Left colon (tissue), 2 donors: ENCODE data around the gene MACROD2. TPM values are rescaled to one million over a fixed set of nuclear protein-coding genes. Genes with fewer than 3 reads are reported as not detected.
A peak's percentile ranks its signal among the peaks of the same experiment; 100 is the strongest.
"Not testable (repeated sequence)": the region's sequence is repeated elsewhere in the genome, so short reads cannot be mapped to it uniquely, and the experiment has no call there.

Experiments
- ATAC-seq: fragments of 200-7000 bp; cut with Tn5 transposase; one replicate; pipeline ENCODE4 v1.9.1; 2020; ENCODE audit warnings: mild to moderate bottlenecking, moderate library complexity
- DNase-seq, 2 donors: peaks; one replicate each; pipeline ENCODE4 v3.0.0-alpha.2; 2020
- intact Hi-C, 2 donors: fragments of 100-400 bp; cut with DNase I in 1 of 2; cut with micrococcal nuclease in 1 of 2; formaldehyde crosslinking; loops; one replicate each; pipeline versions ENCODE4 v1.11.2 to v1.14.0; 2022; cut with DNase I, micrococcal nuclease
- total RNA-seq, 2 donors: library from RNA; stranded (reverse); fragmentation: NEBNext Ultra II Directional; extraction: Animal tissue kit (Norgen Biotek cat#: 25700); gene quantifications; one replicate each; pipeline ENCODE4 v1.2.1, GENCODE V29; 2021
- donor health status: DM: no; HTN: no; CAD: no.
- donor health status: DM: yes; HTN: yes; CAD: no.

Gene MACROD2
- total RNA-seq, 2 donors from 2014 or later = 5.2 to 6.6 TPM

DNA sequence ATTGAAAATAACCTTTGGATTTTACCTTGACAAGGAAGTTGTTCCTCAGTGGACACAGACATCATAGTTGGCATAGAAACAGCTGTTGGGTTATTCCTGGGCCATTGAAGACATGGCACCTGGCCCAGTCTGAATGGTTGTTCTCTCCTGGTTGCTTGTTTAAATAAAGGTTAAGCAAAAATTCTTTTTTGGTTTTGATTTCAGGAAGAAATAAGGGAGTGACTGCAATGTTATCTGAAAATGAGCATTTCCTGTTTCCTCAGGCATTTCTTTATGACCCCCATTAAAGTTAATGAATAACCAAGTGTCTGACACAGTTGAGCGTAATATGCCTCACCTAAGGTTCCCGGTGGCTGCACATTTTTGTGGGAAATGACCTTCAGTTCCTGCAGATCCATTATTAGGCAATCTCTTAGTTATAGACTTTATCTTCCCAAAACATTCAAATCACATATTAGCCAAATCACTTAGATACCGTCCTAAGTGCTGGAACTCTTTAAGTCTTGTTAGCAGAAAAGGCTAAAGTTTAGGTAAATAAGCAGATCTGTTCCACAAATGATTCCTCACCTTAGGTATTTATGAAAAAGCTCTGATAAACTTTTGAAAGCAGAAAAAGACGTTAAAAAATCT, 990.8 kb downstream of the MACROD2 start:
- DNase-seq (peak; percentile 82 to 86), ATAC-seq (peak; percentile 95)
- intact Hi-C loops = no loop called here

DNA sequence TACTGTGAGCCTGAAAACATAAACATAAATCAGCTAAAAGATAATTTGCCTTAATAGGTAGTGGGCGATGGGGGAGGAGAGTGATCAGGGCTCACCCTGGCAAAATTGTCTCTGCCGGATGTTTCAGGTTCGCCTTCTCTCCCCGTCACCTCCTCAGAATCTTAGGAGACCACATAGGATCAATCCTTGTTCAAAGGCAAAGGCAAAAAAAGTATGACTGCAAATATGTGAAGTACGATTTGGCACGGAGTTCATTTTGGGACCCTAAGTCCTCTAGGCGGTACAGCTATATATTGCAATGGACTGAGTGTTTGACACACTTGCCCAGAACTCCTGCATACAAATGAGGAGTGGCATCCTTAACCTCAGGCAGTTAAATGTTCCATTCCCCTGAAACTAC, 991.3 kb downstream of the MACROD2 start:
- no peak for DNase-seq
- intact Hi-C loops = no loop called here
- ATAC-seq = peak; percentile 27

DNA sequence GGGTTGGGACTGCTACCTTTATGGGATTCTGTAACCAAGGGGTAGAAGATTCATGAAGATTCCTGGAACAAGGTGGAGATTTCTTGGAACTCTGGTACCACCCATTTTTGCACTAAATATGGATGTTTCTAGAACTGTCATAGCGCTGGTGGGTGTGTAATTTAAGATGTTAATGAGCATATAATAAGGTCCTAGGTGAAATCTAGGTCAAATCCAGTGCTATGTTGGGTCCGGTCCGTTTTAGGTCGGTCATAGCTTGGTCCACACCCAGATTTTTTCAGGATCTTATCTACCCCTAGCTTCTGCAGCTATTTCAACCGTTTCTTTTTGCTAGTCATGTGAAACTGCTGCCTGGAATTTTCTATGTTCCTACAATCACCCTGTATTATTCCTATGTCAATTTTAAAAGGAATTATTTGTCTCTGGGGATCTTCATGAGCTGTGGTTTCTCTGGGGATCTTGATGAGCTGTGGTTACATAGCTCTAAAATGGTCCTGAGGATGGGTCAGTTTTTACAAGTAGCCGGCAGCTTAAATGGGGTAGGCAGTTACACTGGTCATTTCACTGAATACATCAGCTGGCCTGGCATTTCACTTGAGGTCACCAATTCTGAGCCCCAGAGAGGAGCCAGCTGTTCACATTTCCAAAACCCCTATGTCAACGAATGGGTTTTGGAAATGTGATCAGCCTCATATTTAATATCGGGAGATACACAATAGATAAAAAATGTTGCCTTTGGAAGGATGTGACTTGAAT, 994.4 kb downstream of the MACROD2 start:
- ATAC-seq = no peak
- intact Hi-C loops = no loop called here
- DNase-seq = no peak

DNA sequence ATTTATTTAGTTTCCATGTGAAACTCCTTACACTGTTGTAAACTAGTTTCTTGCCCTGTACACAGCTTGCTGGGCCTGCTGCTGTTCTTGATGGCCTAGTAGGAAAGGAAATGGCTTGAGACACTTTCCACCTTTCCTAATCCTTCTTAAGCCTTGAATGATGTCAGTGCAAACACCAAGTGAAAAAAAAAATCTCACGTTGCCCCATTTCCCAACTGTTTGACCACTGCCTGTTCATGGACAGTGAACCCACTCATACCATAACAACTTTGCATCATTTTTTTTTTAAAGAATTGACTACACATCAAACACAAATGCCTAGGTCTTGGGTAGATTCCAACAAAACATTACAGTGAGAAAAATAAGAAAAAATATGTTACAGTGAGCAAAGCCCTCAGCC, 995.7 kb downstream of the MACROD2 start:
- no peak for DNase-seq
- ATAC-seq = no peak
- intact Hi-C loops = no loop called here

DNA sequence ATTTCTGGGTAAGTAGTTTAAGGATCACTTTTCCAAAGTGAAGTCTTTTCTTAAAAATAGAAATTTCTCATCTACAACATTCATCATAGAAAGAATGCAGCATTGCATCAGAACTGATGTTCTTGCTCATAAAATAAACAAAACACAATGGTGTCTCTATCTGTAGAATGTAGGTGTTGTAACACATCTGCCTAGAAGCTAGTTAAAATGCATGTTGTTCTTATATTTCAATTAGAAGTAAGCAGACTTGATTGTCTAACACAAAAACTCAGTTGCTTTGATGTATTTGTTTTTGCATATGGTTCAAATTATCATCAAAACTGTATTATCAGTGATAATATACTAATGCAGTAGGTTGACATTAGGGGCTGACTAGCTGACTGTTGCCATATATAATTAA, 996.8 kb downstream of the MACROD2 start:
- intact Hi-C loops = no loop called here
- ATAC-seq (no peak), DNase-seq (no peak)

DNA sequence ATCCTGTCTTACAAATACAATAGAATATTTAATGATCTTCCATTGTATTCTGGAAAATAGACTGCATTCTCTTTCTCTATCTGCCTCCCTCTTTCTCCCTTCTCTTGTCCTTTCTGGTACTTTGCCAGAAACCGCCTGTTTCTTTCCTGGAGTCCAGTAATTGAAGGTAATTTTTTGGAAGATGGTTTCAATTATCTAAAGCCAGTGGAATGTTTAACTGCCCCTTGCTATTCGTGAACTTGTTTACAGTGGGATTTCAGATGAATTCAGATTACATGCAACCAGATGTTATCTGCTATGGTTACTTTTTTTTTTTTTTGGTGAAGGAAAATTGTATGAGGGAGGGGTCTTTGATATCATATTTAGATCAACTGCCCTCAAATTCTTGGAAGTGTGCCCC, 997.6 kb downstream of the MACROD2 start:
- intact Hi-C loops = no loop called here
- ATAC-seq = no peak

DNA sequence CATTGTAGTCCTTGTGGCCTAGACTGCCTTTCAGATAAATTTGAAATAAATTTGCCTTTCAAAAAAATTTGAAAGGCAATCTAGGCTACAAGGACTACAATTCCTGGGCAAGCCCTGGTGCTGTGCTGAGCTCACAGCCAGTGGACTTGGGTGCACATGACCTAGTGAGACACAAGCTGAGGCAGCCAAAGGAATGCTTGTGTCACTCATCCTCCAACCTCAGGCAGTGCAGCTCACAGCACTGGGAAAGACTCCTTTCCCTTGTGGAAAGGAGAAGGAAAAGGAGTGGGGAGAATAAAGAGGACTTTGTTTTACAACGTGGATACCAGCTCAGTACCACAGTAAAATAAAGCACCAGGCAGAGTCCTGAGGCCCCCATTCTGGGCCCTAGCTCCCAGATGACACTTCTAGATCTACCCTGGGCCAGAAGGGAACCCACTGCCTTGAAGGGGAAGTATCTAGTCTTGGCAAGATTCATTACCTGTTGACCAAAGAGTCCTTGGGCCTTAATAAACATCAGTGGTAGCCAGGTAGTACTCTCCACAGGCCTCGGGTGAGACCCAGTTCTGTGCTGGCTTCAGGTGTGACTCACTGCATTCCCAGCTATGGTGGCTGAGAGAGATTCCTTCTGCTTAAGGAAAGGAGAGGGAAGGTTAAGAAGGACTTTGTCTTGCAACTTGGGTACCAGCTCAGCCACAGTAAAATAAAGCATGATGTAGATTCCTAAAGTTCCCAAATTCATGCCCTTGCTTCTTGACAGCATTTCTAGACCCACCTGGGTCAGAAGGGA, 1001.8 kb downstream of the MACROD2 start:
- intact Hi-C loops = no loop called here
- DNase-seq (no peak), ATAC-seq (no peak)

More for the DNA sequence above, 997.6 kb downstream of the MACROD2 start:
- no peak for DNase-seq

DNA sequence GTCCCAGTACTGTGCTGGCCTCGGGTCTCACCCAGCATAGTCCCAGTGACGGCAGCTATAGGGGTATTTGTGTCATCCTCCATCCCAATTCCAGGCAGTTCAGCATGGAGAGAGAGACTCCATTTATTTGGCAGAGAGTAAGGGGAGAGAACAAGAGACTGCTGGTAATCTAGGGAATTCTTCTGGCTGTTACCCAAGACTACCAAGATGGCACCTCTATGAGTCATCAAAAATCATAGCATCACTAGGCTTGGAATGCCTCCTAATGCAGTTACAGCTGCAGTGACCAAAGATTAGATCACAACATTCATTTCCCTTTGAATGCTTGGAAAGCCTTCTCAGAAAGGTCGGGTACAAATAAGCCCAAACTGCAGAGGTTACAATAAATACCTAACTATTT, 1002.5 kb downstream of the MACROD2 start:
- ATAC-seq = no peak
- intact Hi-C loops = no loop called here
- DNase-seq = no peak

DNA sequence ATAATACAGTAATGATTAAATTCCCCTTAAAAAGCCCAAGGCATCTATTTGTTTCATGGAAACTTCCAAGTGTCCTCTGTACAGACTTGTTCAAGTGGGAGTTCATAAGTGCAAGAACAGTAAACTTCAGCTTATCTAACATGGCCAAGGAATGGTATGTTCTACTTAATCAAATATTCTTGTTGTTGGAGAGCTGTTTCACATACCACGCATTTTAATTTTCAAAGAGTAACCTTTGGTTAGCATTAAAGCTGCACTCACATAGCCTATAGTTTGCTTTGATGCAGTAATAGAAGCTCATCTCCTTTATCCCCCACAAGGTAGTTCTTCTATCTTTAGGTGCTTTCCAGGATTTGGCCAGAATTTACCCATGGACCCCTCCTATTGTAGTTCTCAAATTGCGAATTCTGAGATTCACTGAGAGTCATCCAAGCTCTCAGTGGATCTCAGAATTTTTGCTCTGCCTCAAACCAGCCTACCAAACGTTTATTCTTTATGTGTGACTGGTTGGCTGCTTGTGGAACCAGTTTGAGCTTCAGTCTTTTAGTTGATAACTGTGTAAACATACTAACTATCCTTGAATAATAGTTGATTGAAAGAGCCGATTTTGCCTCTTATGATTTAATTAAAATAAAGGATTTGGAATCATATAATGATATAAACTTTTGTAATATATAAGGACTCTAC, 1010.1 kb downstream of the MACROD2 start:
- ATAC-seq = no peak
- intact Hi-C loops = no loop called here
- no peak for DNase-seq

DNA sequence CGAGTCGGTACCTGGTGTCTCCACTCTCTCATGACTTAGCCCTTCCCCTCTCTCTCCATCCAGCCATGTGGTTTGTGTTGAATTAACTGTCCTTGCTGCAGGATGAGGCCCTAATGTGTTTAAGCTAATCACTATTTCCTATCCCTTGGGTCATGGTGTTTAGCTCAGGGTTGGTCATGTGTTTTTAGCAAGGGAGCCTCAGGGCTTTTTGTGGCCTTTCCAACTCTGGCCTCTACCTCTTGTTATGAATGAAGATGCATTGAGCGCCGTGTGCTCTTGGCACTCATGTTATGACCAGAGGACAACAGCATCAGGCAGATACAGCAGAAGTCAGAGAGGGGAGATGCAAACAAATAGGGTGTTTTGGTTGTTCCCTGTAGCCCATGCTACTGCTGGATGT, 1016.3 kb downstream of the MACROD2 start:
- intact Hi-C loops = no loop called here
- ATAC-seq = no peak

DNA sequence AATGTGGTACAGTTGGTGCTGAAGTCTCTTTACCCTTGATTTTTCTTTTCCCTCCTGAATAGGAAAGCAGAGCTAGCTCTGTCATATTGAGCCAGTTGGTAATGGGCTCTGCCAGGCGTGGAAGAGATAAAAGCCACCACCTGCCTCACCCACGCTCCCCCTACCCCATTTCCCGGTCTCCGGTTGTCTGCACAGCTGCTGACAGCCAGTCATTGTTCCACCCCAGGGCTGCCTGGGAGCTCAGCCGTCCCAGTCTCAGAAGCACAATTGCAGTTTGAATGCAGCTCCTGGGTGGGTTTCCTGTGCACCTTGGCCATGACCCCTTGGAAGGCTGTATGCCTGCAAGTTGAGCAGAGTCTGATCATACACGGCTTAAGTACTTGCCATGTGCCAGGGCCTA, 1017.2 kb downstream of the MACROD2 start:
- no peak for DNase-seq
- no peak for ATAC-seq
- intact Hi-C loops = no loop called here

More for the DNA sequence above, 1016.3 kb downstream of the MACROD2 start:
- DNase-seq = no peak

DNA sequence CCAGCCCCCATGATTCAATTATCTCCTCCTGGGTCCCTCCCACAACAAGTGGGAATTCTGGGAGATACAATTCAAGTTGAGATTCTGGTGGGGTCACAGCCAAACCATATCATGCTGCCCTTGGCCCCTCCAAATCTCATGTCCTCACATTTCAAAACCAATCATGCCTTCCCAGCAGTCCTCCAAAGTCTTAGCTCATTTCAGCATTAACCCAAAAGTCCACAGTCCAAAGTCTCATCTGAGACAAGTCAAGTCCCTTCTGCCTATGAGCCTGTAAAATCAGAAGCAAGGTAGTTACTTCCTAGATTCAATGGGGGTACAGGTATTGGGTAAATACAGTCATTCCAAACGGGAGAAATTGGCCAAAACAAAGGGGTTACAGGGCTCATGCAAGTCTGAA, 1021.6 kb downstream of the MACROD2 start:
- DNase-seq, intact Hi-C loops, ATAC-seq: not testable (repeated sequence)

DNA sequence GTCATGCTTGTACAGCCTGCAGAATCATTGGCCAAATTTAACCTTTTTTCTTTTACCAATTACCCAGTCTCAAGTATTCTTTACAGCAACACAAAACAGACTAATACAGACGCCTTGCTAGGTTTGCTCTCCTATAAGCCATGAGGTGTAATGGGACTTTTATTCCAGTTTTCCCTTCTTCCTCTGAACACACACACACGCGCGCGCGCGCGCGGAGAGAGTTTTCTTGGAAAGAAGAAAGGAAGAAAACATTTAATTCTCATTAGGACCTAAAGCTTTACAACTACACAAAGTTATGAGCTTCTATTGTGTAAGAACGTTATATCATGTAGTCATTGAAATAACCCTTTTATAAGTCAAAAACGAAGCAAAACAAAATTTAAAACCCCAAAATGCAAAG, 1023.6 kb downstream of the MACROD2 start:
- ATAC-seq (no peak), DNase-seq (no peak)
- intact Hi-C loops = no loop called here

DNA sequence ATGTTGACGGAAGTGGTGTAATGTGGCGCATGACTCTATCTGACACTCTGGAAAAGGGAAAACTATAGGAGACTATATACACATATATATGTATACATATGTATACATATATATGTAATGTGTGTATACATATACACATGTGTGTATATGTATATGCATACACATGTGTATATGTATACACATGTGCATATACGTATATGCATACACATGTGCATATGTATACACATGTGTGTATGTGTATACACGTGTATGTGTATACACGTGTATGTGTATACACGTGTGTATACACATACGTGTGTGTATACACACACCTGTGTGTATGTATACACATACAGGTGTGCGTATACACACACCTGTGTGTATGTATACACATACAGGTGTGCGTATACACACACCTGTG, 1025.5 kb downstream of the MACROD2 start:
- intact Hi-C loops = no loop called here
- DNase-seq (no peak), ATAC-seq (no peak)

DNA sequence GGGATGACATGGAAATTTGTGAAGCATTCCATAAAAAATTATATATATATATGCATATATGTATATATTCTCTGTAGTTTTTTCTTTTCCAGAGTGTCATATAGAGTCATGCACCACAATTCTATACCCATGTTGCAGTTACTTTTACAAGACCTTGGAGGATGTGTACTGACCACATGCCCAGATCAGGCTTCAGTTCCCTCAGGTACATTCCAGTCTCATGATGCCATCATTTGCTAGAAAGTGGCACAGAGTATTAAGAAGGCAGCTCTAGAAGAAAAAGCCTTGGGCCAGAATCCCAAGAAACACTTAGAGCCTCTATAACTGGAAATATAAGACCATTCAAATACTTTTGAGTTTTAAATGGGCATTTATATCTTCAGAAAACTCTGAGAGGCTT, 1027.6 kb downstream of the MACROD2 start:
- intact Hi-C loops = no loop called here
- ATAC-seq = no peak

DNA sequence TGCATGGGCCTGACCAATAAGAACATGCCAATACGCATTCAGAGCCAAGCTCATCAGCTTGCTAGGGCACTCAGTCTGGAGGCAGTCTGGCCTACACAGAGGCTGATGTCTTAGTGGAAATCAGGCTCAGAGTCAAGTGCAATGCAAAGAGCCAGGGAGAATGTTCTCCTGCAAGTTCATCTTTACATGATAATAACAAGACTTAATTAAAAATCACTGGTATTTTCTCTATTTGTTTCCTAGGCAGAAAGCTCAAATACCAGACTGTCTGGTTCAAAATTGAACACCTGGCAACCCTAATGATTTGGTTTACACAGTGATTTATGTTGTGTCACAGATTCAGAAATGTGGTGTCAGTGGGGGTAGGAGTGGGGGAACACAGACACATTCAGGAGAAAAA, 1031.4 kb downstream of the MACROD2 start:
- intact Hi-C loops = no loop called here
- DNase-seq (no peak), ATAC-seq (no peak)

More for the DNA sequence above, 1027.6 kb downstream of the MACROD2 start:
- DNase-seq = no peak

DNA sequence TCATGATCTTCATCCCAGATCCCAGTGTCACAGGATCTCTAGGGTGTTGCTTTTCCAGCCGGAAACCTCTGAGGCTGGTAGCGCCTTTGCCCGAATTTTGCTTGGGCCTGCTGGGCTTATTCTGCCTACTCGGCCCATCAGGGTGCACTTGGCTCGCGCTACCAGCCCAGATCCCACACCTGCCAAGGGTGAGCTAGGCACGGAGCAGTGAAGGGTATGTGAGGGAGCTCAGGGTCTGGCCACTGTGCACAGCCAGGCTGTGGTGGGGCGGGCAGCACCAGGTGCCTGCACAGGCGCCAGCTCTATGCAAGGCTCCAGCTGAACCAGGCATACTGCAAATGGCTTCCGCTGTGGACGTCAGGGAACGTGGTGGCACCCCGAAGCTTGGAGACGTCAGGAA, 1035.5 kb downstream of the MACROD2 start:
- DNase-seq (no peak), ATAC-seq (no peak)
- intact Hi-C loops = no loop called here

DNA sequence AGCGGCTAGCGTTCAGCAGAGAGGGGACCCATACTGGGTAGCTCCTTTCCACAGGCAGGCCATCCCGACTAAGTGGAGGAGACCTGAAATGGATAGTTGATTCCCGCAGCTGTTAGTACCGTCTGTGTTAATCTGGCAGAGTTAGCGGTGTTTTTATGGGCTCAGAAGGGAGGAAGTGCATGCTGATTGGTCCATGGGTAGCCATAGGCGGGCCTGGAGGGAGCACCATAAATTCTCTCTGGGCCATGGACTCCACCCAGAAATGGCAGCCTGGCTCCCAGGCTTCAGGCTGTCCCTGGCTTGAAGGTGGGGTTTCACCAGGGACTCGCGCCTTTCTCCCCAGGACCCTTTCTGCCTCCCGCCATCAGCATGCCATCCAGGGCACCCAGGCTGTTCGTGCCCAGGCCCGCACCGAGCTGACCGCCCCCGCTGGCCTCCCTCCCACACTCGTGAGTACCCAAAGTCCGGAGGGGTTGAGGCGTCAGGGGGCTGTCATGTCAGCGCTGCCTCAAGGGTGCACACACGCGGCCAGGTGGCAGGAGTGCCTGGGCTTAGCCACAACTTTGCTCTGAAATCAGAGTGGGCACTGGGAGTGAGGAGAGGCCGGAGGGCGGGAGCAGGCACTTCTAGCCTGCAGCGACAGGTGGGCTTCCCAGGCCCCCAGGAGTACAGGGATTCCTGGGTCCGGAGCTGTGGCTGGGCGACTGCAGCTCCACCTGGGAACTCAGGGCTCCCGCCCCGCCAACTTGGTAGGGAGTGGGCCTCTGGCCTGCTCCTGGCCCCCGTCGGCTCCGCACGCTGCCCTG, 1036.4 kb downstream of the MACROD2 start:
- intact Hi-C loops = no loop called here
- ATAC-seq (no peak), DNase-seq (no peak)

DNA sequence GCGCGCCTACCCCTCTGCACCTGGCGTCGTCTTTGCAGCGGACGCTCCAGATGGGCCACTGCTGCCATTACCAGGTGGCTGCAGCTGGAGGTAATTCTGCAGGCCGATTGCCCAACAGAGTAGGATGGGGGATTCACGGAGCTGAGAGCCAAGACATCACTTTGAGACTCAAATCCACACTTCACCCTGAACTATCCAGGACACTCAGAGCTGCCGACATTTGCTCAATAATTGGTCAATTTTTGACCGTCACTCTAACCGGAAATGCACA, 1037.0 kb downstream of the MACROD2 start:
- intact Hi-C loops = no loop called here
- DNase-seq (no peak), ATAC-seq (no peak)
